ENCODE data around the gene TPK1.

The TPK1 gene

DNA sequence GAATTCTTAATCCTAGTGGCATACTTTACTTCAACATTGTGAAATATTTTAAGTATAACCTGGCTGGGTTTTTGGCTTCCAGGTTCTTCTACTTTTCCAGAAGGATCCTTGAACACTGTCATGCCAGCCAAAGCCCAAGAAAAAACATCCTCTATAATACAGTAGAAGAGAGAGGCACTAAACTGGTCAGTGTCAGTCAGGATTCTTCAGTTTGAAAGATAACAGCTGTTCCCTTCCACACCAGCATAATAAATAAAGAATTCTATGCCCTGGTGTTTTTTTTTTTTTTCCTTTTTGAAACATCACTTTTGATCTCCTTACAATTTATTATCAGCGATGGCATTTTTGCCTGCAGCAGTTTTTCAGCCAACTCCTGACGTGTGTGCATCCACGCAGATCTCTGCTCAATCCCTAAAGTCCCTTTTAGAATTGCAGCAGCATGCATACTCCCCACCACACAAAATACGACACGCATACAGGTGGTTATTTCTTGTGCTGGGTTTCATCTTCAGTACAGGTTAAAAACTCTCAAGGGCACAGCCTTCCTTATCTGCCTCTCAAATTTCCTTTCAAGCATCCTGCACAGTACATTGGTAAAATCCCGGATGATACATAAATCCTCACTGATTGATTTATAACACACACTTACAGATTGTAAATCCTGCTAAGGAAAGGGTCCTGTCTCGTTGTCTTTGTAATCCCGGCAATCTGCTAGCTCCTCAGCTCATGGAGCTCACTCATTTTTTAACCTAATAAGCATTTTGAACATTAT, 100.2 kb downstream of the TPK1 start:
- no peaks in the 10 kb centered on the region for H3K9me3 ChIP-seq (ENCODE audit: control insufficient read depth, insufficient read depth, low read length)

DNA sequence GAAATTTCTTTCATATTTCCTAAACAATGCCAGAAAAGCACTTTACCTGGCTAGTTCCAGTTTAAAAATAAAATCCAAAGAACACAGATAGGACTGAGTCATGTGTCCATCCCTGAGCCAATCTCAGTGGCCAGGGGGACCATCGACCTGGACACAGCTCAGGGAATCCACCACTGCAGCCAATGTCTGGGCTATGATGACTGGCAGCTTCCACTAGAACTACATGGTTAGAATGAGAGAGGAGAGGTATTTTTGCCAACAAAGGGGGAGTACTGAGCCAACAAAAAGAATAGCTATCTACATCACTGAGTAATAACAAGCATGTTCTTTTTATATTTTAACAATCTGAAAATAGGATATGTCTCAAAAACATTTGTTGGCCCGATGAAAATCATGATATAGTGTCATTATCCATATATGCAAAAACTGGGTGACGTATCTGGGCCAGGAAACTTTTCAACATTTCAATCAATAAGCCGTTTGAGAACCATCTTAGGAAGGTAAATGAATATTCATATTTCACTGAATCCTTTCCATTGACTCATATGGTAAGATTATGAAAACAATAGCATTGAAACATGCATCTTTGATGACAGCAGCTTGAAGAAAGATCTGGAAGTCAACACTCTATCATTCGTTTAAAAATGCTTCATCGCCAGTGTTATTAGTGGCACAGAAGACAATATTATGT, 104.0 kb downstream of the TPK1 start:
- Histone ChIP-seq H3F3A (ENCODE audit: control insufficient read depth, insufficient read depth) (no peaks in the 10 kb centered on the region), H3K9me3 (ENCODE audit: control insufficient read depth, insufficient read depth, low read length) (no peaks in the 10 kb centered on the region), H4K20me1 (ENCODE audit: control insufficient read depth, insufficient read depth, low read depth, low read length) (no peaks in the 10 kb centered on the region), H3K4me3 (ENCODE audit: low read length) (no peak overlapping the region), H3K27me3 (ENCODE audit: control insufficient read depth, low read length) (no peaks in the 10 kb centered on the region), H3K36me3 (ENCODE audit: control insufficient read depth, low read length) (no peaks in the 10 kb centered on the region), H3K9me2 (replicated peaks; ENCODE audit: control insufficient read depth, low read length) (no peaks in the 10 kb centered on the region), H3K27ac (ENCODE audit: low read depth, low read length) (no peak overlapping the region), H3K4me1 (ENCODE audit: control insufficient read depth, low read length) (no peaks in the 10 kb centered on the region), H3K4me2 (ENCODE audit: low read length) (no peak overlapping the region), H3K79me2 (ENCODE audit: control insufficient read depth, low read length) (no peaks in the 10 kb centered on the region)
- no peak for TF ChIP-seq EZH2phosphoT487 (IDR thresholded peaks at IDR 0.05; ENCODE audit: borderline replicate concordance, low read length)
- TF ChIP-seq, protein P1, sequence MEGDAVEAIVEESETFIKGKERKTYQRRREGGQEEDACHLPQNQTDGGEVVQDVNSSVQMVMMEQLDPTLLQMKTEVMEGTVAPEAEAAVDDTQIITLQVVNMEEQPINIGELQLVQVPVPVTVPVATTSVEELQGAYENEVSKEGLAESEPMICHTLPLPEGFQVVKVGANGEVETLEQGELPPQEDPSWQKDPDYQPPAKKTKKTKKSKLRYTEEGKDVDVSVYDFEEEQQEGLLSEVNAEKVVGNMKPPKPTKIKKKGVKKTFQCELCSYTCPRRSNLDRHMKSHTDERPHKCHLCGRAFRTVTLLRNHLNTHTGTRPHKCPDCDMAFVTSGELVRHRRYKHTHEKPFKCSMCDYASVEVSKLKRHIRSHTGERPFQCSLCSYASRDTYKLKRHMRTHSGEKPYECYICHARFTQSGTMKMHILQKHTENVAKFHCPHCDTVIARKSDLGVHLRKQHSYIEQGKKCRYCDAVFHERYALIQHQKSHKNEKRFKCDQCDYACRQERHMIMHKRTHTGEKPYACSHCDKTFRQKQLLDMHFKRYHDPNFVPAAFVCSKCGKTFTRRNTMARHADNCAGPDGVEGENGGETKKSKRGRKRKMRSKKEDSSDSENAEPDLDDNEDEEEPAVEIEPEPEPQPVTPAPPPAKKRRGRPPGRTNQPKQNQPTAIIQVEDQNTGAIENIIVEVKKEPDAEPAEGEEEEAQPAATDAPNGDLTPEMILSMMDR (IDR thresholded peaks at IDR 0.05; ENCODE audit: low read depth, low read length, poor library complexity, severe bottlenecking) = no peak

More for the DNA sequence above, 100.2 kb downstream of the TPK1 start:
- no peak overlapping the region for H3K4me2 ChIP-seq (ENCODE audit: low read length)
- H3K79me2 ChIP-seq (ENCODE audit: control insufficient read depth, low read length) = no peaks in the 10 kb centered on the region
- H3K9me2 ChIP-seq (replicated peaks; ENCODE audit: control insufficient read depth, low read length) = no peaks in the 10 kb centered on the region
- H3K4me1 ChIP-seq (ENCODE audit: control insufficient read depth, low read length) = peaks cover 3% of the 10 kb centered on the region; the same call in 1 of the 2 replicates
- H4K20me1 ChIP-seq (ENCODE audit: control insufficient read depth, insufficient read depth, low read depth, low read length) = no peaks in the 10 kb centered on the region
- TF ChIP-seq, protein P1 (IDR thresholded peaks at IDR 0.05; ENCODE audit: low read depth, low read length, poor library complexity, severe bottlenecking) = no peak
- no peak for TF ChIP-seq EZH2phosphoT487 (IDR thresholded peaks at IDR 0.05; ENCODE audit: borderline replicate concordance, low read length)
- H3F3A ChIP-seq (ENCODE audit: control insufficient read depth, insufficient read depth) = no peaks in the 10 kb centered on the region
- H3K4me3 ChIP-seq (ENCODE audit: low read length) = no peak overlapping the region
- no peaks in the 10 kb centered on the region for H3K27me3 ChIP-seq (ENCODE audit: control insufficient read depth, low read length)
- no peaks in the 10 kb centered on the region for H3K36me3 ChIP-seq (ENCODE audit: control insufficient read depth, low read length)
- H3K27ac ChIP-seq (ENCODE audit: low read depth, low read length) = no peak overlapping the region

DNA sequence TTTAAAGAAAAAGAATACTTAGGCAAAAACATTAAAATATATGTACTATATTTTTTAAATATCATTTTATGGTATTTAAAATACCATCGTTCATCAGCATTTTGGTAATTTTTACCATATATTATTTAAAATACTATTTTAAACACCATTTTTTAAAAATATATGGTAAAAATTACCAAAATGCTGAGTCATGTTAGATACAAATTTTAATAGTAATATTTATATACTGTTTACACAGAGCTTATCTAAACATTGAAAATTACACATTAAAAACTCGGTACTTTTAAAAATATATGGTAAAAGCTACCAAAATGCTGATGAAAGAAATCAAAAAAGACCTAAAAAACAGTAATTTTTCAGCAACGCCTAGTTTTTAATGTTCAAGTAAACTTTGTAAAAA, 105.6 kb downstream of the TPK1 start:
- Histone ChIP-seq H3K36me3 (ENCODE audit: control insufficient read depth, low read length) (no peaks in the 10 kb centered on the region), H3K79me2 (ENCODE audit: control insufficient read depth, low read length) (no peaks in the 10 kb centered on the region), H3K27me3 (ENCODE audit: control insufficient read depth, low read length) (no peaks in the 10 kb centered on the region), H3K27ac (ENCODE audit: low read depth, low read length) (no peak overlapping the region), H3K4me3 (ENCODE audit: low read length) (no peak overlapping the region), H3K4me2 (ENCODE audit: low read length) (no peak overlapping the region), H3K4me1 (ENCODE audit: control insufficient read depth, low read length) (no peaks in the 10 kb centered on the region), H3F3A (ENCODE audit: control insufficient read depth, insufficient read depth) (no peaks in the 10 kb centered on the region), H3K9me3 (ENCODE audit: control insufficient read depth, insufficient read depth, low read length) (no peaks in the 10 kb centered on the region), H3K9me2 (replicated peaks; ENCODE audit: control insufficient read depth, low read length) (no peaks in the 10 kb centered on the region), H4K20me1 (ENCODE audit: control insufficient read depth, insufficient read depth, low read depth, low read length) (no peaks in the 10 kb centered on the region)
- no peak for TF ChIP-seq EZH2phosphoT487 (IDR thresholded peaks at IDR 0.05; ENCODE audit: borderline replicate concordance, low read length)
- TF ChIP-seq, protein P1 (IDR thresholded peaks at IDR 0.05; ENCODE audit: low read depth, low read length, poor library complexity, severe bottlenecking) = no peak

All from DOHH2 (cell line).